SK-N-SH (cell line): ENCODE measurements around the gene OSBPL5. TPM values are rescaled to one million over a fixed set of nuclear protein-coding genes. Genes with fewer than 3 reads are reported as not detected.

Experiments
- CTCF ChIA-PET: fragments of 300-600, 350-600 bp; formaldehyde crosslinking; extraction: SDS; loops from one replicate; lab custom pipeline; 2021; lab: Yijun Ruan, JAX
- POLR2A ChIA-PET: fragments of 350-600 bp; sonication (Branson Sonifier 250); formaldehyde crosslinking; extraction: SDS; loops from one replicate; lab custom pipeline; 2020; ENCODE audit warnings: antibody characterized with exemption, inconsistent platforms; lab: Yijun Ruan, JAX
- DNase-seq: peaks from one replicate; pipeline ENCODE4 v3.0.0; 2012
- H2AFZ ChIP-seq: fragments of 200-600 bp; sonication (generic); 2 replicates; pipeline ENCODE4 v1.8.1; 2016; ENCODE audit warnings: antibody characterized with exemption, mild to moderate bottlenecking, low read depth
- H3F3A ChIP-seq: fragments of 200-600 bp; sonication (generic); replicated peaks from 2 replicates; pipeline ENCODE3; 2016; ENCODE audit warnings: antibody characterized with exemption, mild to moderate bottlenecking; ENCODE audit not compliant: insufficient read depth
- H3K27ac ChIP-seq, 2 experiments: fragments of 200-500 bp in 1 of 2; fragments of 200-600 bp in 1 of 2; sonication (Bioruptor generic) in 1 of 2; sonication (generic), shearing (Covaris generic) in 1 of 2; 2 replicates each; pipeline versions ENCODE4 v1.5.1 to v1.6.1; 2014 to 2016; ENCODE audit warnings: low read depth in 2 of 2, inconsistent platforms in 1 of 2, low read length in 1 of 2, mild to moderate bottlenecking in 1 of 2, mixed read lengths in 1 of 2
- H3K27me3 ChIP-seq: fragments of 200-600 bp; sonication (generic), shearing (Covaris generic); 2 replicates; pipeline ENCODE4 v1.6.1; 2016; ENCODE audit warnings: mixed run types; ENCODE audit not compliant: insufficient read depth
- H3K36me3 ChIP-seq, 2 experiments: fragments of 200-500 bp in 1 of 2; fragments of 200-600 bp in 1 of 2; sonication (Bioruptor generic) in 1 of 2; sonication (generic) in 1 of 2; replicated peaks in 1 of 2; 2 replicates each; pipeline versions ENCODE3 to v1.5.1; 2014 to 2016; ENCODE audit warnings: low read length in 1 of 2, mild to moderate bottlenecking in 1 of 2; ENCODE audit not compliant: insufficient read depth in 2 of 2, control insufficient read depth in 1 of 2
- H3K4me1 ChIP-seq, 2 experiments: fragments of 200-500 bp in 1 of 2; fragments of 200-600 bp in 1 of 2; sonication (Bioruptor generic) in 1 of 2; sonication (generic), shearing (Covaris generic) in 1 of 2; 2 replicates each; pipeline versions ENCODE4 v1.5.1 to v1.6.1; 2014 to 2016; ENCODE audit warnings: low read depth in 1 of 2, low read length in 1 of 2, mixed run types in 1 of 2; ENCODE audit not compliant: insufficient read depth in 2 of 2, control insufficient read depth in 1 of 2
- H3K4me2 ChIP-seq: fragments of 200-600 bp; sonication (generic), shearing (Covaris generic); 2 replicates; pipeline ENCODE4 v1.6.1; 2017; ENCODE audit warnings: mixed run types
- H3K4me3 ChIP-seq, 2 experiments: fragments of 200-500 bp in 1 of 2; fragments of 200-600 bp in 1 of 2; sonication (Bioruptor generic) in 1 of 2; sonication (generic), shearing (Covaris generic) in 1 of 2; 2 replicates each; pipeline versions ENCODE4 v1.5.1 to v1.8.1; 2014 to 2016; ENCODE audit warnings: low read depth in 2 of 2, inconsistent platforms in 1 of 2, low read length in 1 of 2, mild to moderate bottlenecking in 1 of 2, mixed read lengths in 1 of 2, moderate library complexity in 1 of 2
- H3K79me2 ChIP-seq: fragments of 200-600 bp; sonication (generic); 2 replicates; pipeline ENCODE4 v1.8.1; 2017; ENCODE audit warnings: mild to moderate bottlenecking; ENCODE audit not compliant: insufficient read depth
- H3K9ac ChIP-seq: fragments of 200-600 bp; sonication (generic); 2 replicates; pipeline ENCODE4 v1.6.1; 2017; ENCODE audit warnings: mixed run types
- H3K9me2 ChIP-seq: fragments of 200-600 bp; sonication (generic); 2 replicates; pipeline ENCODE4 v1.6.1; 2017; ENCODE audit warnings: mixed run types
- H3K9me3 ChIP-seq: fragments of 200-600 bp; sonication (generic); 2 replicates; pipeline ENCODE4 v1.6.1; 2017; ENCODE audit warnings: mixed run types, mild to moderate bottlenecking, moderate library complexity
- H4K20me1 ChIP-seq: fragments of 200-600 bp; sonication (generic); 2 replicates; pipeline ENCODE4 v1.6.1; 2017; ENCODE audit warnings: mild to moderate bottlenecking, mixed run types; ENCODE audit not compliant: insufficient read depth
- CTCF ChIP-seq: fragments of 200-600 bp; sonication (generic); IDR thresholded peaks from 2 replicates; pipeline ENCODE4 v1.6.1; 2017; ENCODE audit warnings: antibody characterized with exemption, mild to moderate bottlenecking, moderate library complexity
- ELF1 ChIP-seq: IDR thresholded peaks from 2 replicates; pipeline ENCODE4 v1.4.0; 2012
- GABPA ChIP-seq: IDR thresholded peaks from 2 replicates; pipeline ENCODE4 v1.4.0; 2012; ENCODE audit warnings: low read depth, mild to moderate bottlenecking
- GATA2 ChIP-seq: sonication (generic); formaldehyde crosslinking; IDR thresholded peaks from 2 replicates; pipeline ENCODE4 v1.5.0; 2020; ENCODE audit warnings: mild to moderate bottlenecking, missing genetic modification reagents
- JUND ChIP-seq: IDR thresholded peaks from 2 replicates; pipeline ENCODE4 v1.4.0; 2012
- MXI1 ChIP-seq: IDR thresholded peaks from 2 replicates; pipeline ENCODE4 v1.6.1; 2012; ENCODE audit warnings: mild to moderate bottlenecking, low read depth, low read length, improper control_type of control experiment
- NRF1 ChIP-seq: IDR thresholded peaks from 2 replicates; pipeline ENCODE4 v1.6.1; 2012; ENCODE audit warnings: low read depth, mild to moderate bottlenecking, low read length
- RAD21 ChIP-seq: IDR thresholded peaks from 2 replicates; pipeline ENCODE4 v1.6.1; 2012; ENCODE audit warnings: mild to moderate bottlenecking, low read length
- RCOR1 ChIP-seq: fragments of 150-350 bp; IDR thresholded peaks from 2 replicates; pipeline ENCODE4 v1.6.1; 2017; ENCODE audit warnings: antibody characterized with exemption, low read length
- REST ChIP-seq: IDR thresholded peaks from 2 replicates; pipeline ENCODE4 v1.6.1; 2012; ENCODE audit warnings: mild to moderate bottlenecking, low read depth, low read length, moderate library complexity
- RFX5 ChIP-seq: IDR thresholded peaks from 2 replicates; pipeline ENCODE4 v1.6.1; 2012; ENCODE audit warnings: mild to moderate bottlenecking, improper control_type of control experiment, low read length
- RXRA ChIP-seq: IDR thresholded peaks from 2 replicates; pipeline ENCODE4 v1.4.0; 2012; ENCODE audit warnings: low read depth, mild to moderate bottlenecking, borderline replicate concordance
- SIN3A ChIP-seq: IDR thresholded peaks from 2 replicates; pipeline ENCODE4 v1.6.1; 2012; ENCODE audit warnings: low read depth, mild to moderate bottlenecking, low read length, moderate library complexity, borderline replicate concordance
- TCF12 ChIP-seq: IDR thresholded peaks from 2 replicates; pipeline ENCODE4 v1.4.0; 2012
- WGBS: methylation state at CpG from one replicate; pipeline ENCODE4 v1.1.6; 2017; ENCODE audit warnings: low lambda C conversion rate; 5-methylcytosine and 5-hydroxymethylcytosine counted together
- polyA plus RNA-seq, 3 experiments: library from polyadenylated mRNA; depleted of rRNA; stranded (reverse); fragments of >200 nt; gene quantifications; 2 replicates each; pipeline ENCODE4 v1.2.3, GENCODE V29; 2012

OSBPL5 gene
- polyA plus RNA-seq, 1 of the 3 experiments (the other 2 are of a cell fraction), result 10.9 TPM

GRCh38 chr11:3049430-3050243 lies 115.5 kb downstream of the OSBPL5 start (continued):
- TF ChIP-seq REST, result 0 out of 2 replicates have a peak, but pooled peaks have one; percentile 14
- TF ChIP-seq CTCF, result peak; percentile 42
- no peak; the same call in 1 of the 2 replicates for TF ChIP-seq RXRA
- no peak for TF ChIP-seq RCOR1
- TF ChIP-seq GATA2 (CRISPR knock-in tag), result no peak
- no peak; the same call in 1 of the 2 replicates for TF ChIP-seq RAD21
- no peak for TF ChIP-seq RFX5
- peak; percentile 54; the same call in 1 of the 2 replicates for TF ChIP-seq ELF1
- no peak for TF ChIP-seq NRF1

- H3K27ac ChIP-seq, result no peak overlapping the region
- TF ChIP-seq JUND (no peak), TCF12 (no peak), MXI1 (no peak), SIN3A (no peak), GABPA (no peak), REST (no peak)
- POLR2A ChIA-PET, result no interaction called here
- no peaks in the 10 kb centered on the region for H3K27me3 ChIP-seq
- peaks cover 97% of the 10 kb centered on the region for H3K79me2 ChIP-seq
- peaks cover 93% of the 10 kb centered on the region for H4K20me1 ChIP-seq
- peaks cover 3 to 39% of the 10 kb centered on the region in 2 experiments for H3K36me3 ChIP-seq
- no peak overlapping the region for H3K9ac ChIP-seq
- H3K4me2 ChIP-seq, result no peak overlapping the region
- H3K4me3 ChIP-seq, result no peak overlapping the region
- no peaks in the 10 kb centered on the region for H3K9me3 ChIP-seq
- 94% methylated on average over 3 of the region's 16 CpGs for WGBS
- H3K4me1 ChIP-seq, result peaks cover 22 to 54% of the 10 kb centered on the region in 2 experiments
- peaks cover 11% of the 10 kb centered on the region for H3F3A ChIP-seq
- CTCF ChIA-PET, result interaction anchor here (2.7 to 23.7 kb wide), 3 partner anchors 10 to 41 kb away, joined by 19 to 403 read pairs (median 85); no protein-coding TSS in a partner anchor
- no peak overlapping the region for H2AFZ ChIP-seq
- no peaks in the 10 kb centered on the region for H3K9me2 ChIP-seq
- DNase-seq, result no peak
These were observed 117.5 kb downstream of the OSBPL5 start for GRCh38 chr11:3047637-3048036.
